Measurements from ENCODE around the gene TVP23A. TPM values are rescaled to one million over a fixed set of nuclear protein-coding genes. Genes with fewer than 3 reads are reported as not detected.

Gene TVP23A
- not detected in 2 replicates for total RNA-seq

DNA sequence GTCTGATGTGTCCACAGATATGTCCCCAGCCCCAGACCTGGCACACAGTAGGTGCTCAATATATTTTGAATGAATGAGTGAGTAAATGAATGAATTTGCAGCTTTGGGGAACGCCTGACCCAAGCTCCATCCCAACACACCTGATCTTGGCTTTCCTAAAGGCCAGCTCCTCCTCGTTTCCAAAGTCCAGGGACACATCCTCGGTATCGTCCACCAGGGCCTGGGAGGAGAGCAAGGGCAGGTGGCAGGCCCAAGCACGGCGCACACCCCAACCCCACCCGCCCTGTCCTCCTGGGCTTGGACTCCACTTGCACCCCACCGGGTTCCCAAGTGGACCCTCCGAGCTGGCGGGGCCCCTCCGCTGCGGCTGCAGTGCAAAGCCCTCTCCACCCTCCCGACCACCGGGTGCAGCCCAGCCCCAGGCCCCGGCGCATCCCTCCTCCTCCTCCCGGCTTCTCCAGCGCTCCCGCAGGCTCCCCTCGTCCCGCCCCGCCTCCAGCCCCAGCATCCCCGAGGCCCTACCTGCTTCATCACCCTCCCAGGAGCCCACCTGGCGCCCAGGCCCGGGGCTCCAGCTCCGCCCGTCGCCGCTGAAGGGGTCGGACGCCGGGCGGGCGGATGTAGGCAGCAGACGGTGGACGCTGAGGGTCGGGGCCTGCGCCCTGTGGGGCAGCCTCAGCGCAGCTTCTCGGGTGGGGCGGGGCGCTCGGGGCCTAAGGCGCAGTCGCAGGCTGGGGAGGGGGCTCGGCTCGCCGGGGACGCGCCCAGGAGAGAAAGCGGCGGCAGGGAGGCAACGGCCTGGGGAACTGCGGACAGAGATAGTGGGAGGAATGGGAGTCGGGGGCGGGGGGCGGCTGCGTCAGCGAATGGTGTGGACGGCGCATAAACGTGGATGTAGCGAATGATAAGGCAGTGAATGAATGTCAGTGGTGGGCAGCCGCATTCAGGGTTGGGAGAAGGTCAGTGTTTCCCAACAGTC lies at the start of gene TVP23A:
Gene TVP23A, minus strand, starts transcription at position 832 of the 979 bp plus-strand sequence. Its CDS starts 301 bp downstream, at position 531.

GRCh38 chr16:10743610-10744369 lies 74.8 kb downstream of the TVP23A start, which contains the start of gene NUBP1:
NUBP1 (plus strand) TSS chr16:10743842; CDS start chr16:10743864, 22 bp downstream.

Other genes with a start within 250 kb of the TVP23A start
- gene EMP2, start 238.2 kb downstream of the TVP23A start, total RNA-seq, result 7.7 and 8.8 TPM in 2 replicates
- not detected in 2 replicates for gene TEKT5, start 123.9 kb downstream of the TVP23A start, total RNA-seq
- gene NUBP1, start 75.0 kb downstream of the TVP23A start, total RNA-seq, result 18.4 and 25.7 TPM in 2 replicates
- 0.09 TPM in 2 replicates for gene CIITA, start 58.4 kb upstream of the TVP23A start, total RNA-seq
- 39.9 and 45.6 TPM in 2 replicates for gene DEXI, start 123.7 kb upstream of the TVP23A start, total RNA-seq
- gene CLEC16A, start 125.8 kb upstream of the TVP23A start, total RNA-seq, result 17.5 and 22.9 TPM in 2 replicates

Measured in endothelial cell of coronary artery (primary cell).